Measurements from ENCODE around the gene ANKLE2.

The ANKLE2 gene

DNA sequence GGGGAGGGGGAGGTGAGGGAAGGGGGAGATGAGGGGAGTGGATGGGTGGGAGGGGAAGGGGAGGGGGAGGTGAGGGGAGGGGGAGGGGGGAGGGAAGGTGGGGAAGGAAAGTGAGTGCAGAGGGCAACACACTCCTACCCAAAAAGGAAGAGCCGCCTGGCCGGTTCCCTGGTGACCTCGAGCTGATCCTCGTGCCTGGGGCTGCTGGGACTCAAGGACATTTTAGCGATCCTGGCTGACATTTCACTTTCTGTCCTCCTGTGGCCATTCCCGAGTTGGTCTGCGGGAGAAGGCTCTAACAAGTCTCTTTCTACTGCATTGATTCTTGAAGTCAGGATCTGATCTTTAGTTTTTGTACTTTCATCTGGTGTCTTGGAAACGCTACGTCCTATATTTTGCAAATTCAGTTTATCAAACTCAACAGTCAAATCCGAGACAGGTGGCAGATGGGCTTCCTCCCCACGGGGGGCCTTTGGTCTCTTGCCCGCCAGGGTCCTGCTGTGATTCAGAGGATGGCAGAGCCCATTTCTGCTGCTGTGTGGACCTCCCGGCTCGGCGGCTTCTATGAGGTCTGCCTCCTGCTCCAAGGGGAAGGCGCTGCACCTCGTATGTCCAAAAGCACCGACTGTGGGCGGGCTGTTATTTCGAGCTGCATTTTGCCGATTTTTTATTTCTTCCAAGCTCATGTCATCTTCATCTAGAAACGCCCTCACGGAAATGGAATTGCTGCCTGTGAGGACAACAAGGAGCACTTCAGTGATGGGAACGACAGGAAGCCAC is 31.9 kb downstream of the ANKLE2 start:
- H3K36me3 ChIP-seq (ENCODE audit: control insufficient read depth in 1 of 2, insufficient read depth in 2 of 2, low read length in 2 of 2) = peaks cover 82 to 84% of the 10 kb centered on the region in 2 experiments
- no peak overlapping the region for H3K9ac ChIP-seq (ENCODE audit: low read length)
- DNase-seq = peak in 1 of 2 donors; percentile 28
- no peak overlapping the region for H2BK12ac ChIP-seq (ENCODE audit: low read length)
- no peak overlapping the region for H2BK120ac ChIP-seq (ENCODE audit: insufficient read depth, low read length, poor library complexity)
- H4K91ac ChIP-seq (ENCODE audit: low read depth, low read length) = no peak overlapping the region
- H3K79me1 ChIP-seq (ENCODE audit: low read length) = no peaks in the 10 kb centered on the region
- WGBS (ENCODE audit: extremely low coverage, insufficient coverage, insufficient read length) = no CpG with 5 or more reads among the region's 24 CpGs
- no peak overlapping the region for H2BK5ac ChIP-seq (ENCODE audit: low read depth, low read length, poor library complexity)
- no peak overlapping the region for H3K18ac ChIP-seq (ENCODE audit: low read length)
- no peak overlapping the region for H2AFZ ChIP-seq (ENCODE audit: insufficient read depth, low read length, poor library complexity)
- no peak overlapping the region for H3K27ac ChIP-seq (ENCODE audit: low read depth, low read length)
- H3K79me2 ChIP-seq (ENCODE audit: control insufficient read depth, insufficient read depth, low read length, poor library complexity) = no peaks in the 10 kb centered on the region
- H3K9me3 ChIP-seq (ENCODE audit: insufficient read depth, low read depth, low read length) = peaks cover 2% of the 10 kb centered on the region
- H2AK5ac ChIP-seq (ENCODE audit: low read length) = no peak overlapping the region
- no peak overlapping the region for H3K4ac ChIP-seq (ENCODE audit: low read depth, low read length)
- no peaks in the 10 kb centered on the region for H3K4me1 ChIP-seq (ENCODE audit: control insufficient read depth in 1 of 2, insufficient read depth in 2 of 2, low read length in 2 of 2)
- no peak overlapping the region for H3K4me3 ChIP-seq (ENCODE audit: low read depth, low read length)
- H4K12ac ChIP-seq (ENCODE audit: low read depth, low read length) = no peak overlapping the region
- H3K4me2 ChIP-seq (ENCODE audit: low read length) = no peak overlapping the region
- no peaks in the 10 kb centered on the region for H3K27me3 ChIP-seq (ENCODE audit: insufficient read depth, low read length)
- no peak overlapping the region for H4K8ac ChIP-seq (ENCODE audit: low read depth, low read length)
- no peak overlapping the region for H3K14ac ChIP-seq (ENCODE audit: low read length)
- no peak overlapping the region for H3K23ac ChIP-seq (ENCODE audit: low read length)

DNA sequence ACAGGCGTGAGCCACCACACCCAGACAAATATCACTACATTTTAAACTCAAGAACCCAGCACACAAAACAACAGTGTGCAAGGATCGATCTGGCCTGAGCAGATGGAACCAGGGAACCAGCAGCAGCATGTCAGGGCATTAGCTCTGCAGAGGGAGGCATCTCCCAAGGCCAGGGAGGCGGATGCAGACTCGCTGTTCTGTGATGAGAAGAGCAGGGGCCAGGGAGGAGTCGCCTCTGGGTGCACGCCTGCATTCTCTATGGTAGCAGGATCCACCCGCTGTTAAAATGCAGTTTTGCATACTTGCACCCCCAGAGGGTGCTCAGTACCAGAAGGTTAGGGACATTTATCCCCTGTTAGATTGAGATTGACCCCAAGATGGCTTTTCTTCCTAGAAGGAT is 33.1 kb downstream of the ANKLE2 start:
- Histone ChIP-seq H3K9me3 (ENCODE audit: insufficient read depth, low read depth, low read length) (peaks cover 2% of the 10 kb centered on the region), H2BK120ac (ENCODE audit: insufficient read depth, low read length, poor library complexity) (no peak overlapping the region), H3K27ac (ENCODE audit: low read depth, low read length) (no peak overlapping the region), H3K4me1 (ENCODE audit: control insufficient read depth in 1 of 2, insufficient read depth in 2 of 2, low read length in 2 of 2) (no peaks in the 10 kb centered on the region), H4K12ac (ENCODE audit: low read depth, low read length) (no peak overlapping the region), H4K8ac (ENCODE audit: low read depth, low read length) (no peak overlapping the region), H2AK5ac (ENCODE audit: low read length) (no peak overlapping the region), H3K9ac (ENCODE audit: low read length) (no peak overlapping the region), H3K4me3 (ENCODE audit: low read depth, low read length) (no peak overlapping the region), H2BK5ac (ENCODE audit: low read depth, low read length, poor library complexity) (no peak overlapping the region), H3K4ac (ENCODE audit: low read depth, low read length) (no peak overlapping the region), H3K79me2 (ENCODE audit: control insufficient read depth, insufficient read depth, low read length, poor library complexity) (no peaks in the 10 kb centered on the region), H3K79me1 (ENCODE audit: low read length) (no peaks in the 10 kb centered on the region), H2AFZ (ENCODE audit: insufficient read depth, low read length, poor library complexity) (no peak overlapping the region), H3K36me3 (ENCODE audit: control insufficient read depth in 1 of 2, insufficient read depth in 2 of 2, low read length in 2 of 2) (peaks cover 83 to 84% of the 10 kb centered on the region in 2 experiments), H3K23ac (ENCODE audit: low read length) (no peak overlapping the region), H4K91ac (ENCODE audit: low read depth, low read length) (no peak overlapping the region), H3K14ac (ENCODE audit: low read length) (no peak overlapping the region), H2BK12ac (ENCODE audit: low read length) (no peak overlapping the region), H3K27me3 (ENCODE audit: insufficient read depth, low read length) (no peaks in the 10 kb centered on the region), H3K4me2 (ENCODE audit: low read length) (no peak overlapping the region), H3K18ac (ENCODE audit: low read length) (no peak overlapping the region)
- WGBS (ENCODE audit: extremely low coverage, insufficient coverage, insufficient read length) = no CpG with 5 or more reads among the region's 7 CpGs
- DNase-seq = no peak

- Histone ChIP-seq H4K12ac (ENCODE audit: low read depth, low read length) (no peak overlapping the region), H4K8ac (ENCODE audit: low read depth, low read length) (no peak overlapping the region), H2AK5ac (ENCODE audit: low read length) (no peak overlapping the region), H3K79me2 (ENCODE audit: control insufficient read depth, insufficient read depth, low read length, poor library complexity) (no peaks in the 10 kb centered on the region), H3K9ac (ENCODE audit: low read length) (no peak overlapping the region), H2BK12ac (ENCODE audit: low read length) (no peak overlapping the region), H3K18ac (ENCODE audit: low read length) (peak overlapping the region; percentile 43), H3K27me3 (ENCODE audit: insufficient read depth, low read length) (no peaks in the 10 kb centered on the region), H4K91ac (ENCODE audit: low read depth, low read length) (no peak overlapping the region), H2AFZ (ENCODE audit: insufficient read depth, low read length, poor library complexity) (no peak overlapping the region), H3K4me3 (ENCODE audit: low read depth, low read length) (no peak overlapping the region), H3K27ac (ENCODE audit: low read depth, low read length) (no peak overlapping the region), H2BK120ac (ENCODE audit: insufficient read depth, low read length, poor library complexity) (no peak overlapping the region), H3K14ac (ENCODE audit: low read length) (no peak overlapping the region), H3K23ac (ENCODE audit: low read length) (no peak overlapping the region), H3K36me3 (ENCODE audit: control insufficient read depth in 1 of 2, insufficient read depth in 2 of 2, low read length in 2 of 2) (peaks cover 78 to 79% of the 10 kb centered on the region in 2 experiments), H3K4me1 (ENCODE audit: control insufficient read depth in 1 of 2, insufficient read depth in 2 of 2, low read length in 2 of 2) (no peaks in the 10 kb centered on the region), H3K4me2 (ENCODE audit: low read length) (no peak overlapping the region), H3K9me3 (ENCODE audit: insufficient read depth, low read depth, low read length) (peaks cover 2% of the 10 kb centered on the region), H3K4ac (ENCODE audit: low read depth, low read length) (no peak overlapping the region), H3K79me1 (ENCODE audit: low read length) (no peaks in the 10 kb centered on the region), H2BK5ac (ENCODE audit: low read depth, low read length, poor library complexity) (no peak overlapping the region)
- no peak for DNase-seq
- WGBS (ENCODE audit: extremely low coverage, insufficient coverage, insufficient read length) = no CpG with 5 or more reads among the region's 37 CpGs
These were observed 34.4 kb downstream of the ANKLE2 start for GRCh38 chr12:132727091-132727794.

DNA sequence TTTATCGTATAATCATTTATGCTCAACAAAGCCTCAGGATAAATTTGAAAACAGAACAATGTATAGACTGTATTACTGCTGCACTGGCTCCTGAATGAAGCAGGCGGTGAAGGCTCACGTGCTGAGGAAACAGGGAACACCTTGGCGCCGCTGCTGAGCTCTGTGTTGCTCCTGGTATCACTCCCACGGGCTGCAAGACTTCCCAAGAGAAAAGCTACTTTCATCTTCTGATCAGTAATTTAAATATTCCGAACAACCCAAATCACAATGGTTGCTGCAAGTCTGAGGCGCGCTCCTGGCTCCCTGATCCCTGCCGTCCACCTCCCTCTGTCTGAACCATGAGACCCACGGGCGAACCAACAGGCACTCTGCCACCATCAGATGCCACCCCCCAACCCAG is 35.2 kb downstream of the ANKLE2 start:
- Histone ChIP-seq H3K27me3 (ENCODE audit: insufficient read depth, low read length) (no peaks in the 10 kb centered on the region), H3K27ac (ENCODE audit: low read depth, low read length) (no peak overlapping the region)
- no CpG with 5 or more reads among the region's 12 CpGs for WGBS (ENCODE audit: extremely low coverage, insufficient coverage, insufficient read length)

More for the DNA sequence above, 35.2 kb downstream of the ANKLE2 start:
- H3K18ac ChIP-seq (ENCODE audit: low read length) = no peak overlapping the region
- no peak overlapping the region for H3K9ac ChIP-seq (ENCODE audit: low read length)
- peaks cover 2% of the 10 kb centered on the region for H3K9me3 ChIP-seq (ENCODE audit: insufficient read depth, low read depth, low read length)
- H3K4ac ChIP-seq (ENCODE audit: low read depth, low read length) = no peak overlapping the region
- H4K12ac ChIP-seq (ENCODE audit: low read depth, low read length) = no peak overlapping the region
- H2BK120ac ChIP-seq (ENCODE audit: insufficient read depth, low read length, poor library complexity) = no peak overlapping the region
- no peak overlapping the region for H3K4me3 ChIP-seq (ENCODE audit: low read depth, low read length)
- no peaks in the 10 kb centered on the region for H3K79me2 ChIP-seq (ENCODE audit: control insufficient read depth, insufficient read depth, low read length, poor library complexity)
- no peak overlapping the region for H4K8ac ChIP-seq (ENCODE audit: low read depth, low read length)
- peaks cover 74 to 77% of the 10 kb centered on the region in 2 experiments for H3K36me3 ChIP-seq (ENCODE audit: control insufficient read depth in 1 of 2, insufficient read depth in 2 of 2, low read length in 2 of 2)
- DNase-seq = no peak
- H3K4me2 ChIP-seq (ENCODE audit: low read length) = no peak overlapping the region
- no peak overlapping the region for H2AK5ac ChIP-seq (ENCODE audit: low read length)
- H3K23ac ChIP-seq (ENCODE audit: low read length) = no peak overlapping the region
- no peak overlapping the region for H3K14ac ChIP-seq (ENCODE audit: low read length)
- H3K4me1 ChIP-seq (ENCODE audit: control insufficient read depth in 1 of 2, insufficient read depth in 2 of 2, low read length in 2 of 2) = no peaks in the 10 kb centered on the region
- no peak overlapping the region for H2BK5ac ChIP-seq (ENCODE audit: low read depth, low read length, poor library complexity)
- no peak overlapping the region for H2AFZ ChIP-seq (ENCODE audit: insufficient read depth, low read length, poor library complexity)
- no peak overlapping the region for H4K91ac ChIP-seq (ENCODE audit: low read depth, low read length)
- H2BK12ac ChIP-seq (ENCODE audit: low read length) = no peak overlapping the region
- H3K79me1 ChIP-seq (ENCODE audit: low read length) = no peaks in the 10 kb centered on the region

All from trophoblast cell (in vitro differentiated cells and primary cell).